Skeletal muscle tissue (tissue), 4 donors: Measurements from ENCODE around the gene FAM177A1. TPM values are rescaled to one million over a fixed set of nuclear protein-coding genes. Genes with fewer than 3 reads are reported as not detected.
"Not testable (repeated sequence)": the region's sequence is repeated elsewhere in the genome, so short reads cannot be mapped to it uniquely, and the experiment has no call there.

Experiments used
- H3K27ac ChIP-seq: one replicate; pipeline ENCODE4 v1.7.0; 2013; ENCODE audit warnings: mild to moderate bottlenecking, low read depth, low read length, inconsistent platforms
- H3K27me3 ChIP-seq, 3 donors: one replicate each; pipeline ENCODE4 v1.7.0; 2013; ENCODE audit warnings: low read length in 3 of 3; ENCODE audit not compliant: control insufficient read depth in 3 of 3, insufficient read depth in 3 of 3
- H3K36me3 ChIP-seq, 3 donors: one replicate each; pipeline ENCODE4 v1.7.0; 2013; ENCODE audit warnings: low read length in 3 of 3; ENCODE audit not compliant: control insufficient read depth in 3 of 3, insufficient read depth in 3 of 3
- H3K4me1 ChIP-seq, 3 donors: one replicate each; pipeline ENCODE4 v1.7.0; 2013; ENCODE audit warnings: low read length in 3 of 3, mild to moderate bottlenecking in 3 of 3; ENCODE audit not compliant: control insufficient read depth in 3 of 3, insufficient read depth in 3 of 3
- H3K4me3 ChIP-seq, 3 donors: one replicate each; pipeline ENCODE4 v1.7.0; 2013; ENCODE audit warnings: low read length in 3 of 3
- H3K9ac ChIP-seq, 3 donors: one replicate each; pipeline ENCODE4 v1.7.0; 2013; ENCODE audit warnings: low read length in 3 of 3, mild to moderate bottlenecking in 3 of 3, moderate library complexity in 2 of 3, low read depth in 1 of 3
- H3K9me3 ChIP-seq, 3 donors: one replicate each; pipeline ENCODE4 v1.7.0; 2013; ENCODE audit warnings: low read length in 3 of 3; ENCODE audit not compliant: control insufficient read depth in 3 of 3
- total RNA-seq: library from RNA; depleted of rRNA; stranded (reverse); fragments of >200 nt; gene quantifications from one replicate; pipeline ENCODE4 v1.2.3, GENCODE V29; 2014
- donor health status: Osteomylitis.

FAM177A1 gene
- total RNA-seq, 1 donor from 2014 or later = 13.6 TPM

- Histone ChIP-seq H3K4me3 (no peak overlapping the region), H3K27ac (peak overlapping the region; percentile 75), H3K9ac (no peak overlapping the region), H3K36me3 (peaks cover 4 to 5% (median 5%) of the 10 kb centered on the region in 3 donors), H3K27me3 (no peaks in the 10 kb centered on the region), H3K9me3 (no peaks in the 10 kb centered on the region), H3K4me1 (peaks cover 8 to 13% (median 9%) of the 10 kb centered on the region in 3 donors)
Observed at GRCh38 chr14:35051796-35052195, 5.7 kb downstream of the FAM177A1 start.

DNA sequence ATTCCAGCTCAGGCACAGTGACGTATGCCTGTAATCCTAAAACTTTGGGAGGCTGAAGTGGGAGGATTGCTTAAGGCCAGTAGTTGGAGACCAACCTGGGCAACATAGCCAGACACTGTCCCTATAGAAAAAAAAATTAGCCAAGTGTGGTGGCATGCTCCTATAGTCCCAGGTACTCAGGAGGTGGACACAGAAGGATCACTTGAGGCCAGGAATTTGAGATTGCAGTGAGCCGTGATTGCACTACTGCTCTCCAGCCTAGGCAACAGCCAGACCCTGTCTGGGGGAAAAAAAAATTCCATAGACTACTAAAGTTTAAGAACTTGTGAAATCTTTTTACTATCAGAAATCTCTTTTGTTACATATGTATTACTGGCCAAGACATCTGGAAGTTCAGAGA is 6.6 kb downstream of the FAM177A1 start:
- no peak overlapping the region for H3K27ac ChIP-seq
- H3K4me3 ChIP-seq = no peak overlapping the region
- peaks cover 4 to 5% (median 5%) of the 10 kb centered on the region in 3 donors for H3K36me3 ChIP-seq
- no peaks in the 10 kb centered on the region for H3K27me3 ChIP-seq
- H3K4me1 ChIP-seq = peaks cover under 1 to 10% (median 4%) of the 10 kb centered on the region in 3 donors
- no peak overlapping the region for H3K9ac ChIP-seq
- no peaks in the 10 kb centered on the region for H3K9me3 ChIP-seq

DNA sequence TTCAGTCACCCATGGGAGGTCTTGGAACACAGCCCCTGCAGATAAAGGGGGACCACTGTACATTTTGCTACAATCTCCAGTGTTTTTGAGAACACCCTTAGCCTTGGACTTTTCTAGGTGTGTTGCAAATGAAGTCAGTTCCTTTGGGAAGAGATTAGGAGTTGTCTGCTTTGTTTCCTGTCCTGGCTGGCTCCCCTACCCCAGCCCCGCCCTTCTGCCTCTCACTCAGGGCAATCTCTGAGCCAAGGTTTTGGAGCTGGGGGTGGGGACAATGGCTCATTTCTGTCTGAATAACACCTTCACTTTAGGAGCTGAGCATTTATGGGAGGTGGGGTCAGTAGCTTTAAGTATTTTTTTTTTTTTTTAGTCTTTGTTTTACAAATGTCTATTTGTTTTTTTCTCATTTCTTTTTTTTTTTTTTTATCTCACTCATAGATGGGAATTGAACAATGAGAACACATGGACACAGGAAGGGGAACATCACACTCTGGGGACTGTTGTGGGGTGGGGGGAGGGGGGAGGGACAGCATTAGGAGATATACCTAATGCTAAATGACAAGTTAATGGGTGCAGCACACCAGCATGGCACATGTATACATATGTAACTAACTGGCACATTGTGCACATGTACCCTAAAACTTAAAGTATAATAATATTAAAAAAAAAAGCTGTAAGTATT is 15.2 kb downstream of the FAM177A1 start:
- not testable (repeated sequence) for H3K4me3 ChIP-seq, H3K9ac ChIP-seq, H3K9me3 ChIP-seq, H3K27ac ChIP-seq, H3K27me3 ChIP-seq, H3K4me1 ChIP-seq
- H3K36me3 ChIP-seq = peaks cover 9 to 18% (median 14%) of the 10 kb centered on the region in 3 donors

GRCh38 chr14:35065731-35066130 is 19.7 kb downstream of the FAM177A1 start:
- not testable (repeated sequence) for H3K27me3 ChIP-seq, H3K4me1 ChIP-seq, H3K4me3 ChIP-seq, H3K9me3 ChIP-seq, H3K27ac ChIP-seq, H3K9ac ChIP-seq
- H3K36me3 ChIP-seq = peaks cover 5 to 19% (median 7%) of the 10 kb centered on the region in 3 donors

DNA sequence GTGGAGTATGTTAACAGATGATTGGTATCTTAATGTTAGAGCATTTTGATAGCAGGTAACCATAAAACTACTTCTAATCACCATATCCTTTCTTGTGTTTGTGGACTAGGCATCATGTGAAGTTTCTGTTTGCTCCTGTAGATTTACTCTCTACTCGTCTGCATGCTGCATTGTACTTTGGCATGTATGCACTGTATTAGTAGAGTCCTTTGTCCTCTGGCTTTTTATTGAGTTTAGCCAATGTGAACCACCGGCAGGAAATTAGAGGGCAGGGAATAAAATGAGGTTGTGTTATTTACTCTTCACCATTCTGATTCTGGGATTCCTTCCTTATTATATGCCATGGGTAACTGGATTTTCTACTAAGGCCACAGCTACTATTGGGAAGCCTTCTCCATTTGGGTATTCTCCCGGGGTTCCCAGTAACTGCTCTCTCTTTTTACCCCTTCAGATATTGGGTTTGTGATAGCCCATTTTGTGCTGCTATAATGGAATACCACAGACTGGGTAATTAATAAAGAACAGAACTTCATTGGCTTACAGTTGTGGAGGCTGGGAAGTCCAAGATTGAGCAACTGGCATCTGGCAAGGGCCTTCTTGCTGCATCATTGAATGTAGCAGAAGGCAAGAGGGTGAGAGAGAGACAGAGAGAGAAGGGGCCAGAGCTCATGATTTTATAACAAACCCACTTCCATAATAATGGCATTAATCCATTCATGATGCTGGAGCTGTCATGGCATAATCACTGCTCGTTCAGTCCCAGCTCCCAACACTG is 22.4 kb downstream of the FAM177A1 start:
- H3K9ac ChIP-seq = no peak overlapping the region
- no peaks in the 10 kb centered on the region for H3K4me1 ChIP-seq
- H3K4me3 ChIP-seq = no peak overlapping the region
- H3K36me3 ChIP-seq = peaks cover 5 to 20% (median 7%) of the 10 kb centered on the region in 3 donors
- no peaks in the 10 kb centered on the region for H3K27me3 ChIP-seq
- no peaks in the 10 kb centered on the region for H3K9me3 ChIP-seq
- no peak overlapping the region for H3K27ac ChIP-seq

GRCh38 chr14:35072226-35072625 is 26.2 kb downstream of the FAM177A1 start:
- Histone ChIP-seq H3K27me3 (no peaks in the 10 kb centered on the region), H3K9ac (no peak overlapping the region), H3K27ac (no peak overlapping the region), H3K4me1 (no peaks in the 10 kb centered on the region), H3K9me3 (no peaks in the 10 kb centered on the region), H3K36me3 (peaks cover 3 to 34% (median 12%) of the 10 kb centered on the region in 3 donors), H3K4me3 (no peak overlapping the region)

DNA sequence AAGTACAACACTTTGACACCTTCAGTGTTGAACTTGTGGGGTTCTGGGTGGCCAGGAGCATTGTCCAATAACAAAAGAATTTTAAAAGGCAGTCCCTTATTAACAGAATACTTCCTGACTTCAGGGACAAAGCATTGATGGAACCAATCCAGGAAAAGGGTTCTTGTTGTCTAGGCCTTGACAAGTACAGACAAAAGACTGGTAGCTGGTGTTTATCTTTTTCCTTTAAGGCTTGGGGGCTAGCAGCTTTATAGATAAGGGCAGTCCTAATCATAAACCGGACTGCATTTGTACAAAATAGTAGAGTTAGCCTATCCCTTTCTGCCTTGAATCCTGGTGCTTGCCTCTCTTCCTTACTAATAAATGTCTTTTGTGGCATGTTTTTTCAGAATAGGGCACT is 27.4 kb downstream of the FAM177A1 start:
- H3K27ac ChIP-seq = no peak overlapping the region
- H3K27me3 ChIP-seq = no peaks in the 10 kb centered on the region
- no peaks in the 10 kb centered on the region for H3K9me3 ChIP-seq
- H3K9ac ChIP-seq = no peak overlapping the region
- no peaks in the 10 kb centered on the region for H3K4me1 ChIP-seq
- peaks cover 9 to 32% (median 18%) of the 10 kb centered on the region in 3 donors for H3K36me3 ChIP-seq
- H3K4me3 ChIP-seq = no peak overlapping the region

DNA sequence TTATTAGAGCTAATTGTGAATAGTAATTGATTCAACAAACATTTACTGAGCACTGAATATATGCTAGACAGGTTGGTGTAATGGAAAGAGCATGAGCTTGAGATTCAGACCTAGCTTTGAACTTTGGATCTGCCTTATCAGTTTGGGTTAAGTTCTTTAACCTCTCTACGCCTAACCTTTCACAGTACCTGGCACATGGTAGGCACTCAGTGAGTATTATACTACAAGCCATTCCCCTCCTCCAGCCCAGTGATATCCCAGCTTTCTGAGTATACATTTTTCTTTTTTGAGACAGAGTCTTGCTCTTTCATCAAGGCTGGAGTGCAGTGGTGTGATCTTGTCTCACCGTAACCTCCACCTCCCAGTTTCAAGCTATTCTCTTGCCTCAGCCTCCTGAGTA is 32.0 kb downstream of the FAM177A1 start:
- peaks cover 11 to 54% (median 35%) of the 10 kb centered on the region in 3 donors for H3K36me3 ChIP-seq
- no peak overlapping the region for H3K4me3 ChIP-seq

DNA sequence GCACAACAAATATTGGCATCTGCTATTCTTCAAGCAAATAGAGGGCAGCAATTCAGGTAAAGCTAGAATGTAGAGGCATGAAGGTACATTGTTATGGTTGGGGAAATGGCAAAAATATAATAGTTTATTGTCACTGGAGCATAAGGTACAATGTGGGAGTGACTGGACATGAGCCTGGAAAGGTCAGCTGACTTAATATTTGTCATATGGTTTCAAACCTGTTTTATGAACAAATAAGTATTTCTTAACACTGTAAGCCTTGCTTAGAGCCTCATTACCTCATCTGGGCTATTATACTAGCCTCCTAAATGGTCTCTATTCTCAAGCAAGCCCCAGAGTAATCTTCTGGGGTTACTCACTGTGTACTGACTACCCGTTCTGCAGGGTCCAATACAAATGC is 33.7 kb downstream of the FAM177A1 start:
- Histone ChIP-seq H3K9me3 (no peaks in the 10 kb centered on the region), H3K36me3 (peaks cover 17 to 55% (median 35%) of the 10 kb centered on the region in 3 donors), H3K9ac (no peak overlapping the region), H3K27me3 (no peaks in the 10 kb centered on the region), H3K4me3 (no peak overlapping the region), H3K27ac (no peak overlapping the region), H3K4me1 (no peaks in the 10 kb centered on the region)

More for the DNA sequence above, 32.0 kb downstream of the FAM177A1 start:
- no peak overlapping the region for H3K9ac ChIP-seq
- H3K9me3 ChIP-seq = no peaks in the 10 kb centered on the region
- no peaks in the 10 kb centered on the region for H3K4me1 ChIP-seq
- no peak overlapping the region for H3K27ac ChIP-seq
- H3K27me3 ChIP-seq = no peaks in the 10 kb centered on the region

DNA sequence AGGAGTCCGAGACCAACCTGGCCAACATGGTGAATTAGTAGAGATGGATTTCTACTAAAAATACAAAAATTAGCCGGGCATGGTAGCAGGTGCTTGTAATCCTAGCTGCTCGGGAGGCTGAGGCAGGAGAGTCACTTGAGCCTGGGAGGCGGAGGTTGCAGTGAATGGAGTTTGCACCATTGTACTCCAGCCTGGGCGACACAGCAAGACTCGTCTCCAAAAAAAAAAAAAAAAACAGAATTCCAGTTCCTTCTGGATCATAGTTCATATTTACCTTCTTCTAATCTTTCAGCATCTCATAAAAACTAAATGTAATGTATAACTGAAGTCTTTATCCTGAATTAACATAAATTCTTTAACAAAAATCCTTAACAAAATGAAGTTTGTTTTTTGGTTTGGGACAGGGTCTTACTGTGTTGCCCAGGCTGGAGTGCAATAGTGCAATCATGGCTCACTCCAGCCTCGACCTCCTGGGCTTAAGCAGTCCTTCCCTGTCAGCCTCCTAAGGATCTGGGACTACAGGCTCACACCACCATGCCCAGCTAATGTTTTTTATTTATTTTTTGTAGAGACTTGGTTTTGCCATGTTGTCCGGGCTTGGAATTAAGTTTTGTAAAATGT is 37.6 kb downstream of the FAM177A1 start:
- Histone ChIP-seq H3K4me3 (no peak overlapping the region), H3K27ac (no peak overlapping the region), H3K9me3 (no peaks in the 10 kb centered on the region), H3K27me3 (no peaks in the 10 kb centered on the region), H3K36me3 (peaks cover 14 to 55% (median 45%) of the 10 kb centered on the region in 3 donors), H3K4me1 (no peaks in the 10 kb centered on the region), H3K9ac (no peak overlapping the region)
